HG03135 (cell line): ENCODE results near the gene TRAF3IP3.

ENCODE experiments used
- ATAC-seq: cut with Tn5 transposase; IDR thresholded peaks from one replicate; pipeline ENCODE4 v1.9.1; 2021; ENCODE audit warnings: mild to moderate bottlenecking, moderate library complexity; ENCODE audit not compliant: unreplicated experiment

TRAF3IP3 gene

DNA sequence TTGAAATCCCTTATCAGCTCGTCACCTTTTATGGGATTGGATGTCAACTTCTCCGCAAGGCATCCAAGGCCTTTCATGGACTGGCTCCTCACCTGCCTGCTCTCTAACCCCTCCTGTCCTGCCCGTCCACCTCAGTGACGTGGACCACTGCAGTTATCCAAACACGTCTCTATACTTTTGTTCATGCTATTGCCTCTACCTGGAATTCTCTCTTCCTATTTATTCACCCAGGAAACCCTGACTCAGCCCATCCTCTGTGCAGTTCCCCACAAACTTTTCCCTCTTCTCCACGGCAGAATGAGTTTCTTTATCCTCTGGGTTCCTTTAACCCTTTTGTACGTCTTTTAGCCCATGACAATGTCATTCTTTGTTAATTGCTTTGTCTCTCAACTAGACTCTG lies 66.9 kb downstream of the TRAF3IP3 start:
- ATAC-seq = no peak

DNA sequence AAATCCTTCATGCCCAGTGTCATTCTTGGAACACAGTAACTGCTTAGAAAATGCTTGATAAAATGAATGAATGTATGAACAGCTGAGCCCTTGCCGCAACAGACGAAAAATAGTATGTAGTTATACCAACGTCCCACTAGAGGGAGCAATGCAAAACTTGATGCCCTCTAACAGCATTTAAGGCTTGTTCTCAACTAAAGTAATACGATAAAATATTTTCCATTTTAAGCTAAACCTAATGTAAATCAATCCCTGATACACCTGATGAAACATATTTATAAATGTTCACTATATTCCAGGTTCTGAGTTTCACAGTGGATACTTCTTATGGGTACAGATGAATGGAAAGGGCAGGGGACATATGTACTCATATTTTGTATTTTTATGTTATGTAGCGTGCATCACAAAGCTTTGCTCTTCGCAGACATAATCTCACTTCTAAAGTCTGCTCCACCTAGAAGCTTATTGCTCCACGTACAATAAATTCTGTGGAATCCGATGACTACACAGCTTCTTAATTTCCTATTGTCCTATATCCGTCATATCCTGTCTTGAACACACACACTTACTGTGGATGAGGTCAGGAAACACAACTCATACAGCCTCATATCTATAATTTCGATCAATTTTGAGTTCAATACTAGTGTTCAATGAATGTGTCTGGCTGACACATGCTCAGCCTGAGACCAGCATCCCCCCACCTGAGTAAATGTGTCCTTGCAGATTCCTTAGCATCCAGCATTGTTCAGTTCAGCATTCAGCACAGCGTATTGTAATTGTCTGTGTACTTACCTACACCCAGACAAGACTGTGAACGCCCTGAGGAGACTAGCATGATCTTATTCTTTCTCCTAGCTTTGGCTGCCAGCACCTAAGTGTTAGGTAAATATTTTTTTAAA lies 67.5 kb downstream of the TRAF3IP3 start:
- ATAC-seq = peak; percentile 43

DNA sequence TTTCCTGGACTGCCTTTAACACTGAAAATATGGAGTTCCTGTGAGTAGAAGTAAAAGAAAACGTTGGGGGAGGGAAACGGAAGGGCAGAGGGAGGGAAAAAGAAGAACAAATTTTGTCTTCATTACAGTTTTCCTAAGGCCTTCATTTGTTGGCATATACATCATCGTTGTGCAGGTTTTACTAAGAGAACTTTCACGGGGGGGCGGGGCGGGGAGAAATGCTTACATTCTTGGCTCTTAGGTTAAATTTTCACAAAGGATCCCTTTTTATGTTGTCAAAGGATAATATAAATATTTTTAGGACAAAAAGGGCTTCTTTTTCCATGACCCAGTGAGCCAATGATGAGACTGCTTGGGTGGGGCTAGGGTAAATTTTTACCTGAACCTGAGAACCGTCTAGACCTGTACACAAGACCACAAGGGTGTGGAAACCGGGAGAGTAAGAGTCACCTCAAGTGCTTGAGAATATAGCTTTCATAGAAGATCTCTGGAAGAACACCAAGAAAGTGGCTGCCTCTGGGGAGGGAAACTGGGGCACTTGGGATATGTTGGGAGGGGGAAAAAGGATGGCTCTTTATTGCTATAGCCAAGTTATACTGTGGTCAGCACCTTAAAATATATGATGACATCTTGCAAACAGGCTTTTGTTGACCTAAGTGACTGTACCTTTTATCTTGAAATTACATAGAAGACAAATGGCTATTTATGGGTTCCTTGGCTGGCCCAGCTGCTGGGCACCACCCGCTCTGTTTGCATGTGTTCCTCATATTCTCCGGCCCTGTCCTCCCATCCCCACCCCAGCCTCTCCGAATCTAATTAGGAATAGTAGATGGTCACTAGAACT lies 70.0 kb downstream of the TRAF3IP3 start:
- ATAC-seq = no peak

DNA sequence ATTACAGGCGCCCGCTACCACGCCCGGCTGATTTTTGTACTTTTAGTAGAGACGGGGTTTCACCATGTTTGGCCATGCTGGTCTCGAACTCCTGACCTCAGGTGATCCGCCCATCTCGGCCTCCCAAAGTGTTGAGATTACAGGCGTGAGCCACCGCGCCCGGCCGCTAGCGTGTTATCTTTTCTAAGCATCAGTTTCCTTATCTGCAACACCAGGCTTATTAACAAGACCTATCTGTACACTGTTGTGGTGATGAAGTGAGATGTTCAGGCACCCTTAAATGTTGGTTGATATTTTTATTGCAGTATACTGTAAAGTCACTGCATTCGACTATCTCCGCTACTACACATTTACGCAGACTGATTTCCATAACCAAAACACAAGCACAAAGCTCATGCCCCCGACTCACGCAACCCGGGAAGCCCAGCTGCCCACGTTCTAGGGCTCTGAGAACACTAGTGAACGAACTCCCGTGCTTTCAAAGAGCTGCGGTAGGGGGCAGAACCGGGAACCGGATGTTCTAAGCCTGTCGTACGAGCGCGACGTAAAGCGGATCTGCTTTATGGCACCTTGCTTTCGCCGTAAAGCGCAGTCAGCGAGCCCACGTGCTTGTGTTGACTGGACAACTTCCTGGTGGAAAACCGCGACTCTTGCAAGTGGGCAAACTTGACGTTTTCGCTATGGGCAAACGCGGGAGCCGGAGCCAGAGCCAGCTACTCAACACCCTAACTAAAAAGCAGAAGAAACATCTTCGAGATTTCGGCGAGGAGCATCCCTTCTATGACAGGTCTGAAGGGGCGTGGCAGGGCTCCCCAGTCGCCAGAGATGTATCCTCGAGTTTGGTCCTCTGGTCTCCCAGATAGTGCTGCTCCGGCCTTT lies 71.8 kb downstream of the TRAF3IP3 start, which contains the start of gene UTP25:
Gene UTP25 (plus strand): TSS at position 589 of the 879 bp plus-strand sequence. CDS start 92 bp downstream, at position 681.
- ATAC-seq = peak; percentile 89

DNA sequence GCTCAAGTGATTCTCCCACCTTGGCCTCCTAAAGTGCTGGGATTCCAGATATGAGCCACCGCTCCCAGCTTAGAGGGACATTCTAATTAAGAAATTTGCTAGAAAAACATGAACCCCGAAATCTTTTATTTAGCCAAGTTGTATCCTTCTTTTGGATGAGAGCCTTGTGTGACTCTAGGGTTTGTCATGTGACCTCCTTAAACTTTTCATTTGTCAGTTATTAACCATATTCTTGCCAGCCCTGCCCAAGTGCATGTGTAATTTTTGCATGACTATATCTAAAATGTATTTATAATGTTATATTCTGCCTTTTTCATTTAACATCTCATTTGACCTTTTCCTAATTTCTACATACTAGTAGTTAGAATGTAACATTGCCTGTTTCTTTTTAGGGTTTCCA lies 73.9 kb downstream of the TRAF3IP3 start:
- ATAC-seq = no peak

DNA sequence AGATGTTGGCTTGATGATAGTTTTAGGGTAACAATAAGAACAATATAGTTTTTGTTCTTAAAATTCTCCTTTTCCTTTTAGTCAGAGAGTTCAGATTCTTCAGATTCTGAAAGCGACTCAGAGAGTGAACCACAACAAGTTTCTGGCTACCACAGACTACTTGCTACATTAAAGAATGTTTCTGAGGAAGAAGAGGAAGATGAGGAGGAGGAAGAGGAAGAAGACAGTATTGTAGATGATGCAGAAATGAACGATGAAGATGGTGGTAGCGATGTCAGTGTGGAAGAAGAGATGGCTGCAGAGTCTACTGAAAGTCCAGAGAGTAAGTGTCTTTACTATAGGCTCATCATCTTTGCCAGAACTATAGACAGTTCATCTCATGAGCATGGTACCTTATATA lies 74.9 kb downstream of the TRAF3IP3 start:
- no peak for ATAC-seq

DNA sequence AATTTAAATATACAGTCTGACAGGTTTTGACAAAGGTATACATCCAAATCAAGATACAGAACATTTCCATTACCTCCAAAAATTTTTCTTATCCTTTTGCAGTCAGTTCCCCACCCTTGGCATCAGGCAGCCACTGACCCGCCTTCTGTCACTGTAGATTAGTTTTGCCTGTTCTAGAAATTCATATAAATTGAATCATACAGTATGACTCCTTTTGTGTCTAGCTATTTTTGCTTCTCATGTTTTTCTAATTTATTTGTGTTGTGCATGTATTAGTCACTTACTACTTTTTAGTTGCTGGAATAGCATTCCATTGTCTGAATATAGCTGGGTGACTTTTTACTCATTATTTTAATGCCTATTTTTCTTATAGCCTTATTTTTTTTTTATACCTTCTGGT lies 75.8 kb downstream of the TRAF3IP3 start:
- no peak for ATAC-seq
